Measurements from ENCODE around the gene PITPNM1.

The PITPNM1 gene

GRCh38 chr11:67463186-67463585 is 42.0 kb downstream of the PITPNM1 start:
- no peak for DNase-seq

GRCh38 chr11:67458266-67458665 is 46.9 kb downstream of the PITPNM1 start:
- DNase-seq: no peak

- no peak for DNase-seq
Observed at GRCh38 chr11:67457453-67457852, 47.7 kb downstream of the PITPNM1 start.

GRCh38 chr11:67456068-67456705 is 49.0 kb downstream of the PITPNM1 start:
- no peak for DNase-seq

GRCh38 chr11:67455054-67455453 is 50.1 kb downstream of the PITPNM1 start, which contains the start of gene CABP4:
Gene CABP4 (plus strand): TSS chr11:67455354. CDS start chr11:67455424, 70 bp downstream.
- DNase-seq: no peak

GRCh38 chr11:67453816-67454732 is 51.1 kb downstream of the PITPNM1 start:
- no peak for DNase-seq

- no peak for DNase-seq
Observed at GRCh38 chr11:67452141-67452952, 52.8 kb downstream of the PITPNM1 start, which contains the start of gene GPR152. Gene GPR152 (minus strand): TSS chr11:67452729. CDS start chr11:67452724, 5 bp downstream.

GRCh38 chr11:67451658-67451976 is 53.5 kb downstream of the PITPNM1 start:
- no peak for DNase-seq

- no peak for DNase-seq
Observed at GRCh38 chr11:67450796-67451657, 54.1 kb downstream of the PITPNM1 start.

- no peak for DNase-seq
Observed at GRCh38 chr11:67449116-67449844, 55.9 kb downstream of the PITPNM1 start.

- DNase-seq: no peak
Observed at GRCh38 chr11:67448220-67448609, 56.9 kb downstream of the PITPNM1 start.

GRCh38 chr11:67445515-67445914 is 59.6 kb downstream of the PITPNM1 start:
- DNase-seq: no peak

- DNase-seq: no peak
Observed at GRCh38 chr11:67442504-67443404, 62.4 kb downstream of the PITPNM1 start.
